CD4-positive, alpha-beta T cell treated with Interleukin-17A for 1 hour (primary cell): ENCODE measurements around the gene ADARB1.

ENCODE experiments used
- DNase-seq: peaks from one replicate; pipeline ENCODE4 v3.0.0-alpha.2; 2020

ADARB1 gene

GRCh38 chr21:45078371-45078770 is 4.0 kb downstream of the ADARB1 start:
- DNase-seq = no peak

GRCh38 chr21:45078877-45079281 is 4.5 kb downstream of the ADARB1 start:
- peak; percentile 89 for DNase-seq

- peak; percentile 18 for DNase-seq
These were observed 5.0 kb downstream of the ADARB1 start for GRCh38 chr21:45079351-45079750.

DNA sequence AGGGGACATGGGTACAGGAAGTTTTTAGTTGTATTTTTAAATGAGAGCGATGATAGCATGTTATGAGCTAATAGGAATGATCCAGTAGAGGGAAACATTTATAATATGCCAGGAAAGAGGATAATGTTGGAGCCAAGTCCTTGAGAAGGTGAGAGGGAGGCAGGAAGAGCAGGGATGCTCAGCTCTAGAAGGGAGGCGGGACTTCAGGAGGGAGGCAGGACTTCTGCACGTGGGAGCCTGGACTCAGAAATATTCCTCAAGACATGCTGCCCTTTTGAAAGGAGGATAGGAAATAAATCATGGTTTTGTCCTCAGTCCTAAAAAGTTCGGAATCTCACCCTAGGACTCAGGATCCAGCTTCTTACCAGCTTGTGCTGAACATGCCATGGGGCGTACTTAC is 5.9 kb downstream of the ADARB1 start:
- no peak for DNase-seq

GRCh38 chr21:45080639-45081414 is 6.4 kb downstream of the ADARB1 start:
- peak; percentile 47 for DNase-seq

DNA sequence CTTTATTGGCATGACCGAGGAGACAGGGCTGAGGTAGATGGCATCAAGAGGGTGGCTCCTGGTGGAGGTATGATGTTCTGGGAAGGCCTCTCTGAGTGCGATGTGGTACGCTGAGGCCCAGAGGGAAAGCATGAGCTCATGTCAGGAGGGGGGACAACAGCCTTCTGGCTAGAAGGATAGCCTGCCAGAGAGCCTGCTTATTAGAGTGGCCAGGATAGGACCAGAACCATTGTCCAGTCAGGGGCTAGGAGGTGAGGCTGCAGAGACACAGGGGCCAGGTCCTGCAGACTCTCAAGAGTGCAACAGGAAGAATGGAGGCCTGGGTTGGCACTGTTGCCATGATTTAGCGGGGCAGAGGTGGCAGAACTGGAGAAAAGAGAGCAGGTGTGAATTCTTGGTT is 7.3 kb downstream of the ADARB1 start:
- no peak for DNase-seq

GRCh38 chr21:45082736-45083135 is 8.4 kb downstream of the ADARB1 start:
- DNase-seq = no peak

- DNase-seq = peak; percentile 26
These were observed 9.7 kb downstream of the ADARB1 start for GRCh38 chr21:45084121-45084520.

DNA sequence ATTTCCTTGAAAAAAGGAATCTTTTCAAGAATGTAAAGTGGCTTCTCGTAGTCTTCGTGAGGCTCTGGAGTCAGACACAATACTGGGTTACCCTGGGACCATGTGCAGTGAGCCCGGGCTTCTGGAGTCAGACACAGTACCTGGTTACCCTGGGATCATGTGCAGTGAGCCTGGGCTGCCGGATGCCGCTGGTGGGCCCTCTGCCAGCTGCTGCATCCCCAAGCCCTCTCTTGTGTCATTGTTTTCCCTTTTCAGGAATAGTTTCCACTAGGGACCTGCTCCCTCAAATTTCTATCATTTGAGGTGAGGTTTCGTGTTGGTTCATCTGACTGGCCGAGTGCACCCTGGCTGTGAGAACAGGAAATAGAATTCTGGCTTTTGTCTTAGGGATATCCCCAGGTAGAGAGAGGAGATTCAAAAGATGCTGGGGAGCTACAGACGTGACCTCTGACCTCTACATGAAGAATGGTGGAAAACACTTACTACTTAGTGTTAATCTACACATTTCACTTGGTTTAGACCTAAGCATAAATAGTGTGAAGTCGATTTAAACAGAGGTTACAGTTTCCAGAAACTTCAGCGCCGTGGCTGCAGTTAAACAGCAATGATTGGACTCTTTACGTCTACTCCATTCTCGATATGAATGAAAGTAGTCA is 10.6 kb downstream of the ADARB1 start:
- no peak for DNase-seq

GRCh38 chr21:45085700-45086099 is 11.3 kb downstream of the ADARB1 start:
- DNase-seq = no peak

DNA sequence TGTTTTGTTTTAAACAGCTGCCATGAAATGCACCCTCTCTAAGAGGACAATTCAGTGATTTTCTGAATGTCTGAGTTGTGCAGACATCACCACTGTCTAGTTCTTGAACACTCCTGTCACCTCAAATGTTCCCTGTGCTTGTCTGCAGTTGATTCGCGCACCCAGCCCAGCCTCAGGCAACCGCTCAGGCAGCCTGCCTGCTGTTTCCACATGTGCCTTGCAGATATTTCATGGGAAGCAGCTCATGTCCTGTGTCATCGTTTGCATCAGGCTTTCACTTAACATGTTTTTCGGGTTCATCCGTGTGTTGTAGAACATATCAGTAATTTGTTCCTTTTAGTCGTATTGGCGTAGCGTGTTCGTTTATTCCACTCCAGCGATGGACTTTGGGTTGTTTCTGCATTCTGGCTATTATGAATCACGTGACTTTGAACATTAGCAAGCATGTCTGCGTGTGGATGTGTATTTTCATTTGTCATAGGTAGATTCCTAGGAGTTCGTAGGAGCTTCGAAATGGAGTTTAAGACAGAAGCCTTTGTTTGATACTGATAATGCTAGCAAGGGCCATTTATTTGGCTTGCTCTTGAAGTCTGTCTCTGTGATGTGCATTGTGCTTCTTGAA is 12.1 kb downstream of the ADARB1 start:
- no peak for DNase-seq

- peak; percentile 39 for DNase-seq
These were observed 12.8 kb downstream of the ADARB1 start for GRCh38 chr21:45087022-45087823.

- no peak for DNase-seq
These were observed 13.7 kb downstream of the ADARB1 start for GRCh38 chr21:45088116-45088515.

DNA sequence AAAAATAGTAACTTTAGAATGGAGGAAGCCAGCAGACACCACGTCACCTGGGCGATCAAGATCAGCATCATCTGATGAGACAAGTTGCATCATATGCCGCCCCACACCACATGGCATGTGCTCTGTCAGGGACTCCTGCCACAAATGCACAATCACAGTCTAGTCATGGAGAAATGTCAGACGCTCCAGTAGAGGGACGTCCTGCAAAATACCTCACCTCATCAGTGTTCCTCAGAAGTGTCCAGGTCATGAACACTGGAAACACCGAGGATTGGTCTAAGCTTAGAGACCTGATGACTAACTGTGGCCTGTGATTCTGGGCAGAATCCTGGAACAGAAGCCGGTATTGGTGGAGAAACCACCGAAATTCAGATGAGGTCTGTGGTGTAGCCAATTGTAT is 14.3 kb downstream of the ADARB1 start:
- DNase-seq = no peak

- no peak for DNase-seq
These were observed 15.6 kb downstream of the ADARB1 start for GRCh38 chr21:45089964-45090363.

GRCh38 chr21:45090966-45091365 is 16.6 kb downstream of the ADARB1 start:
- no peak for DNase-seq

GRCh38 chr21:45091550-45092322 is 17.4 kb downstream of the ADARB1 start:
- DNase-seq = no peak

- DNase-seq = no peak
These were observed 18.7 kb downstream of the ADARB1 start for GRCh38 chr21:45093035-45093532.

DNA sequence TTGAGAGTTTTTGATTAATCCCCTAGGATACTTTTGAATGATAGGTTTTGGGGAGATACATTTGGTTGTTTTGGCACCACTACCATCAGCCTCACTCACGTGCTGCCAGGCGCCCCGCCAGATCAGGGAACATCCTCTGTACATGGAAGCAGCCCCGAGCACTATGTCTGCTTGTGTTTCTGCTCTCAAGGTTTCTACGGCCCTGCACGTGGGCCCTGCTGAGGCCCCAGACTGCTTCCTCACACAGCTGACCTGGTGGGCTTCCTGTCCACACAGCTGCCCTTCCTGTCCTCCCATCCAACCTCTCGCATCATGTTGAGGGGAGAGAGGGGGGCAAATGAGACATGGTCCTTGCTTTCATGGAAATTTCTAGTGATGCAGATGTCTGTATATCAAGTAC is 20.0 kb downstream of the ADARB1 start:
- no peak for DNase-seq

GRCh38 chr21:45095505-45095904 is 21.1 kb downstream of the ADARB1 start:
- DNase-seq = no peak

DNA sequence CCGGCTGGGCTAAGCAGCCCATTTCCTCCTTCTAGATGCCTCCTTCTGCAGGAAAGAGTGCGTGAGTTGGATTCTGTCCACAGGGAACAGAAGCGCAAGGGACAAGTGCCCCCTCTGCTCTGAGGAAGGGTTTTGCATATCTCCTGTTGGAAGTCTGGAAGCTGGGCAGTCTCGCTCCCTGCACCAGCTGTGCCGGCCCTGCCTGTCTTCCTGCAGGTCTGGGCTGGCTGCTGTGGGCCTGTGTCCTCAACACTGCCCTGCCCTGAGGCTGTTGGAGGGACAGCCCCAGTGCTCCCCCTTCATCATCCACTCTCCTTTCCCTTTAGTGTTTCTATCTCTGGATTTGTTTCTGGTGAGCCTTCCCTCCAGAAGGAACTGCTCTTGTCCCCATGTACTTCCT is 21.8 kb downstream of the ADARB1 start:
- DNase-seq = no peak

- DNase-seq = no peak
These were observed 23.5 kb downstream of the ADARB1 start for GRCh38 chr21:45097827-45098387.
